Gastrocnemius medialis (tissue), 4 donors: Measurements from ENCODE around the gene KLKB1.

Experiments used
- CTCF ChIP-seq, 5 experiments: fragments of 450-650 bp in 3 of 5; fragments of 200-600 bp in 2 of 5; sonication (generic) in 2 of 5; IDR thresholded peaks in 4 of 5; conservative IDR thresholded peaks in 1 of 5; 1 replicate in 4 of 5; 2 replicates in 1 of 5; pipeline ENCODE4 v1.5.1; 2016 to 2019; ENCODE audit warnings: antibody characterized with exemption in 5 of 5, mild to moderate bottlenecking in 3 of 5, moderate library complexity in 3 of 5
- POLR2A ChIP-seq, 2 donors: fragments of 450-650 bp; IDR thresholded peaks; one replicate each; pipeline ENCODE4 v1.6.1; 2017; ENCODE audit warnings: antibody characterized with exemption in 2 of 2, mild to moderate bottlenecking in 2 of 2, moderate library complexity in 2 of 2

DNA sequence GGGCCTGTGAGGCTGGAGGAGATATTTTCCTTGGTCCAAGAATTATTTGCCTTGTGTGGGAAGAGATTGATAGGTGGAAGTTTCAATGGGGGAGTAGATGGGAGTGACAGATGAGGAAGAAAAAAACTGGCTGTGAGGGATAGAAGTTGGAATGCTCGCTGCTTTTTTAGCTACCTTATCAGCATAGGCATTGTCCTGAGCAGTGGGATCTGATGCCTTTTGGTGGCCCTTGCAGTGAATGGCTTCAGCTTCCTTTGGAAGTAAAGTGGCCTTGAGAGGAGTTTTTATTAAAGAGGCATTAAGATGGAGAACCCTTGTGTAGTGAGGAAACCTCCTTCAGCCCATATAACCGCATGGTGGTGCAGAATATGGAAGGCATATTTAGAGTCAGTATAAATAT lies 16.0 kb downstream of the KLKB1 start:
- TF ChIP-seq CTCF (IDR thresholded peaks at IDR 0.05 in 4 of 5, conservative IDR thresholded peaks at IDR 0.05 in 1 of 5) (no peak), POLR2A (IDR thresholded peaks at IDR 0.05) (no peak)
